ENCODE results near the gene JMJD6. TPM values are rescaled to one million over a fixed set of nuclear protein-coding genes. Genes with fewer than 3 reads are reported as not detected.
A peak's percentile ranks its signal among the peaks of the same experiment; 100 is the strongest.
"Not testable (repeated sequence)": the region's sequence is repeated elsewhere in the genome, so short reads cannot be mapped to it uniquely, and the experiment has no call there.

The JMJD6 gene
- total RNA-seq, 1 donor from 2014 or later = 60.7 TPM

GRCh38 chr17:76737676-76738467, 11.5 kb upstream of the JMJD6 start, which contains the start of gene MFSD11:
Gene MFSD11 (plus strand): TSS chr17:76738119. CDS start chr17:76738353, 234 bp downstream.
- intact Hi-C loops (cut with DNase I) = loop anchor here (1.0 kb wide), 1 partner anchor 12 kb away; the partner anchor contains the start of genes JMJD6 and METTL23
- peak; percentile 96 for DNase-seq (ENCODE audit: low spot score)

- intact Hi-C loops (cut with DNase I) = loop anchor here (1.0 kb wide), 1 partner anchor 11 kb away; the partner anchor contains the start of genes JMJD6 and METTL23
These were observed 10.8 kb upstream of the JMJD6 start, which contains the start of gene SRSF2 for GRCh38 chr17:76737082-76737675. Gene SRSF2 (minus strand): TSS chr17:76737331. CDS start chr17:76737160, 171 bp downstream.

GRCh38 chr17:76736349-76737081, 10.1 kb upstream of the JMJD6 start:
- peak; percentile 91 for DNase-seq (ENCODE audit: low spot score)
- intact Hi-C loops (cut with DNase I) = loop anchor here (1.0 kb wide), 1 partner anchor 10 kb away; the partner anchor contains the start of genes JMJD6 and METTL23

More at GRCh38 chr17:76737082-76737675, 10.8 kb upstream of the JMJD6 start, which contains the start of gene SRSF2:
- DNase-seq (ENCODE audit: low spot score) = peak; percentile 99

- DNase-seq (ENCODE audit: low spot score) = no peak
- intact Hi-C loops (cut with DNase I) = no loop called here
These were observed 9.4 kb upstream of the JMJD6 start for GRCh38 chr17:76735586-76736348.

GRCh38 chr17:76735006-76735405, 8.6 kb upstream of the JMJD6 start:
- intact Hi-C loops (cut with DNase I) = no loop called here
- no peak for DNase-seq (ENCODE audit: low spot score)

- intact Hi-C loops (cut with DNase I) = no loop called here
These were observed 7.9 kb upstream of the JMJD6 start for GRCh38 chr17:76734080-76734840.

GRCh38 chr17:76733618-76733957, 7.2 kb upstream of the JMJD6 start:
- intact Hi-C loops (cut with DNase I) = no loop called here
- no peak for DNase-seq (ENCODE audit: low spot score)

More at GRCh38 chr17:76734080-76734840, 7.9 kb upstream of the JMJD6 start:
- no peak for DNase-seq (ENCODE audit: low spot score)

- no peak for DNase-seq (ENCODE audit: low spot score)
- intact Hi-C loops (cut with DNase I) = no loop called here
These were observed 6.6 kb upstream of the JMJD6 start for GRCh38 chr17:76732734-76733617.

GRCh38 chr17:76731800-76732733, 5.7 kb upstream of the JMJD6 start:
- DNase-seq (ENCODE audit: low spot score); intact Hi-C loops (cut with DNase I): not testable (repeated sequence)

GRCh38 chr17:76727745-76728456, 1.5 kb upstream of the JMJD6 start:
- intact Hi-C loops (cut with DNase I) = no loop called here
- no peak for DNase-seq (ENCODE audit: low spot score)

- intact Hi-C loops (cut with DNase I) = loop anchor here (1.0 kb wide), 1 partner anchor 10 kb away; the partner anchor contains the start of gene SRSF2
- DNase-seq (ENCODE audit: low spot score) = peak; percentile 94
These were observed 641 bp upstream of the JMJD6 start, which contains the start of gene METTL23 for GRCh38 chr17:76726776-76727718. Gene METTL23 (plus strand): TSS chr17:76726839. CDS start chr17:76729711, 2,872 bp downstream.

GRCh38 chr17:76725580-76726230, 701 bp downstream of the JMJD6 start:
- intact Hi-C loops (cut with DNase I) = loop anchor here (1.0 kb wide), 1 partner anchor 12 kb away; the partner anchor contains the start of gene SRSF2
- peak; percentile 87 for DNase-seq (ENCODE audit: low spot score)

- intact Hi-C loops (cut with DNase I) = no loop called here
- no peak for DNase-seq (ENCODE audit: low spot score)
These were observed 2.6 kb downstream of the JMJD6 start for GRCh38 chr17:76723812-76724211.

- intact Hi-C loops (cut with DNase I); DNase-seq (ENCODE audit: low spot score): not testable (repeated sequence)
These were observed 3.4 kb downstream of the JMJD6 start for GRCh38 chr17:76722977-76723376.
